ENCODE measurements around the gene MYO1E. TPM values are rescaled to one million over a fixed set of nuclear protein-coding genes. Genes with fewer than 3 reads are reported as not detected.

The MYO1E gene
- total and polyA plus RNA-seq, 2 of the 4 experiments (the other 2 are of a cell fraction), result 13.4 to 37.3 TPM

GRCh38 chr15:59278120-59278519 lies 94.6 kb downstream of the MYO1E start:
- Histone ChIP-seq H3K23ac (ENCODE audit: low read depth, low read length) (no peak overlapping the region), H3K27ac (ENCODE audit: insufficient read depth, low read length) (no peak overlapping the region), H3K36me3 (ENCODE audit: control insufficient read depth, insufficient read depth, low read length) (no peaks in the 10 kb centered on the region), H2AFZ (replicated peaks; ENCODE audit: low read length, poor library complexity) (no peak overlapping the region), H2BK15ac (ENCODE audit: low read depth, low read length) (no peak overlapping the region), H4K20me1 (ENCODE audit: insufficient read depth, low read length) (peaks cover 6% of the 10 kb centered on the region), H3K9ac (ENCODE audit: low read depth, low read length) (no peak overlapping the region), H3K9me3 (ENCODE audit: control insufficient read depth, insufficient read depth, low read length) (no peaks in the 10 kb centered on the region), H4K91ac (ENCODE audit: insufficient read depth, low read depth, low read length) (no peak overlapping the region), H3K18ac (ENCODE audit: low read depth, low read length) (no peak overlapping the region), H4K5ac (ENCODE audit: low read depth, low read length) (no peak overlapping the region), H2AK9ac (replicated peaks; ENCODE audit: low read depth, low read length, poor library complexity) (no peak overlapping the region), H2BK20ac (ENCODE audit: low read depth, low read length) (no peak overlapping the region), H3K56ac (ENCODE audit: extremely low read depth, insufficient read depth, low read length) (no peak overlapping the region), H3K4me3 (ENCODE audit: insufficient read depth, low read depth, low read length) (no peak overlapping the region), H4K8ac (ENCODE audit: low read depth in 2 of 2, low read length in 2 of 2) (no peak overlapping the region), H3K27me3 (ENCODE audit: control insufficient read depth, insufficient read depth, low read length) (no peaks in the 10 kb centered on the region), H3K4ac (ENCODE audit: low read depth, low read length) (no peak overlapping the region), H3K14ac (replicated peaks; ENCODE audit: low read depth, low read length) (no peak overlapping the region), H2BK5ac (ENCODE audit: low read depth, low read length, poor library complexity, severe bottlenecking) (no peak overlapping the region), H2AK5ac (ENCODE audit: low read depth, low read length) (no peak overlapping the region), H2BK120ac (ENCODE audit: low read depth, low read length) (no peak overlapping the region), H3K4me1 (ENCODE audit: control insufficient read depth, insufficient read depth, low read length) (no peaks in the 10 kb centered on the region), H3K4me2 (ENCODE audit: low read depth, low read length) (no peak overlapping the region), H3K79me1 (ENCODE audit: low read depth in 1 of 2, low read length in 2 of 2) (peaks cover 66 to 67% of the 10 kb centered on the region in 2 experiments), H3K9me1 (ENCODE audit: insufficient read depth, low read length) (peaks cover 7% of the 10 kb centered on the region)
- in situ Hi-C loops (cut with MboI; ENCODE audit: low sequenced_read_pairs) (no loop called here), dilution Hi-C loops (cut with HindIII; ENCODE audit: low sequenced_read_pairs, unreplicated experiment) (no loop called here), intact Hi-C loops (cut with micrococcal nuclease) (no loop called here)
- DNase-seq (no peak), ATAC-seq (ENCODE audit: low read depth) (no peak)
- ChIA-PET CTCF (no interaction called here), POLR2A (ENCODE audit: unreplicated experiment) (no interaction called here)
- no TSS peak for BruUV-seq (replicated peaks)
- no CpG with 5 or more reads among the region's 3 CpGs for WGBS, 2 experiments (ENCODE audit: extremely low coverage in 2 of 2, insufficient read length in 1 of 2)
- TF ChIP-seq CEBPB (IDR thresholded peaks at IDR 0.05; ENCODE audit: low read depth, low read length) (no peak), MXI1 (IDR thresholded peaks at IDR 0.05; ENCODE audit: borderline replicate concordance, low read depth, low read length) (no peak), RAD21 (IDR thresholded peaks at IDR 0.05; ENCODE audit: low read length) (no peak), USF2 (IDR thresholded peaks at IDR 0.05; ENCODE audit: low read depth, low read length) (no peak), FOS (IDR thresholded peaks at IDR 0.05; ENCODE audit: low read depth, low read length) (no peak), RCOR1 (IDR thresholded peaks at IDR 0.05; ENCODE audit: insufficient replicate concordance, low read length) (no peak), MAFK (IDR thresholded peaks at IDR 0.05; ENCODE audit: low read depth, low read length) (no peak), NFE2L2 (IDR thresholded peaks at IDR 0.05; ENCODE audit: low read depth, low read length) (no peak), SMC3 (IDR thresholded peaks at IDR 0.05; ENCODE audit: low read depth, low read length) (no peak), MAZ (IDR thresholded peaks at IDR 0.05; ENCODE audit: borderline replicate concordance, low read depth, low read length) (no peak), POLR2A (IDR thresholded peaks at IDR 0.05; ENCODE audit: low read depth, low read length) (no peak)

All from IMR-90 (cell line).